Measurements from ENCODE around the gene CTXND1.

- no peak for TF ChIP-seq POLR2A (IDR thresholded peaks at IDR 0.05)
- no peak for TF ChIP-seq CTCF (IDR thresholded peaks at IDR 0.05)
These were observed 40.1 kb upstream of the CTXND1 start for GRCh38 chr15:80292079-80292478.

Data from uterus (tissue), 2 donors.